Activated CD4-positive, alpha-beta T cell treated with anti-CD3 and anti-CD28 coated beads for 36 hours (primary cell): ENCODE data around the gene HIGD1C. TPM values are rescaled to one million over a fixed set of nuclear protein-coding genes. Genes with fewer than 3 reads are reported as not detected.
"Not testable (repeated sequence)": the region's sequence is repeated elsewhere in the genome, so short reads cannot be mapped to it uniquely, and the experiment has no call there.

ENCODE experiments used
- ATAC-seq: fragments of 200-7000 bp; cut with Tn5 transposase; one replicate; pipeline ENCODE4 v1.10.0; 2021; ENCODE audit warnings: mild to moderate bottlenecking, moderate library complexity
- CTCF ChIA-PET: fragments of 350-600 bp; sonication (Branson Sonifier 250); formaldehyde crosslinking; loops from one replicate; lab custom pipeline; 2021; ENCODE audit warnings: antibody characterized with exemption; lab: Charles Lee
- POLR2A ChIA-PET: fragments of 350-600 bp; sonication (Branson Sonifier 250); formaldehyde crosslinking; loops from one replicate; lab custom pipeline; 2021; ENCODE audit warnings: antibody characterized with exemption, inconsistent platforms; lab: Charles Lee
- DNase-seq: peaks from one replicate; pipeline ENCODE4 v3.0.0-alpha.2; 2020
- H3K27ac Mint-ChIP-seq: one replicate; pipeline ENCODE4 v1.8.0; 2021; ENCODE audit warnings: mixed read lengths
- H3K27me3 Mint-ChIP-seq: one replicate; pipeline ENCODE4 v1.8.0; 2021; ENCODE audit warnings: mixed read lengths
- H3K36me3 Mint-ChIP-seq: one replicate; pipeline ENCODE4 v1.8.0; 2021; ENCODE audit warnings: low read depth, mixed read lengths
- H3K4me1 Mint-ChIP-seq: one replicate; pipeline ENCODE4 v1.8.0; 2021; ENCODE audit warnings: mixed read lengths
- H3K4me3 Mint-ChIP-seq: one replicate; pipeline ENCODE4 v1.8.0; 2021; ENCODE audit warnings: mild to moderate bottlenecking, moderate library complexity, mixed read lengths
- H3K9me3 Mint-ChIP-seq: one replicate; pipeline ENCODE4 v1.8.0; 2021; ENCODE audit warnings: low read depth, mixed read lengths
- intact Hi-C, 2 experiments: fragments of 100-400 bp; cut with DNase I in 1 of 2; cut with micrococcal nuclease in 1 of 2; formaldehyde crosslinking; loops; one replicate each; pipeline versions ENCODE4 v1.14.2 to v1.15.1; 2022 to 2024; cut with DNase I, micrococcal nuclease
- total RNA-seq, 2 experiments: library from RNA; stranded (reverse); gene quantifications; one replicate each; pipeline ENCODE4 v1.2.3, GENCODE V29; 2021

Gene HIGD1C
- total RNA-seq, 2 experiments from 2014 or later: not detected

DNA sequence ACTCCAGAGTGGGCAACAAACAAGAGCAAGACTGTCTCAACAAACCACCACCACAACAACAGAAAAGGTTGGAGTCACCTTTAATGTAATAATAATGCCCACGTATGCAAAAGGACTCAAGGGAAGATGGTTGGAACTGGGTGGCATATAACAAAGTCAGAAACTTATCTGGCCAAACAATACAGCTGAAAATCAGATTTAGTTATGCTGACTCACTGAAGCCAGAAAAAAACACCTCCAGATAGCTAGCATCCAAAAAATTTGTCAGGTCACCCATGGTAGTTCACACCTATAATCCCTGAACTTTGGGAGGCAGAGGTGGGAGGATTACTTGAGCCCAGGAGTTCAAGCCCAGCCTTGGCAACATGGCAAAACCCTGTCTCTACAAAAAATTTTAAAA is 49.5 kb downstream of the HIGD1C start:
- intact Hi-C loops: no loop called here
- Mint-ChIP-seq H3K9me3 (no peaks in the 10 kb centered on the region), H3K4me1 (peaks cover 17% of the 10 kb centered on the region), H3K36me3 (peaks cover 48% of the 10 kb centered on the region), H3K4me3 (no peak overlapping the region), H3K27me3 (no peaks in the 10 kb centered on the region), H3K27ac (no peak overlapping the region)
- POLR2A ChIA-PET: no interaction called here
- CTCF ChIA-PET: interaction anchor here (0.5 to 0.8 kb wide), 2 partner anchors 24 to 88 kb away, joined by 3 read pairs; partner anchors contain the start of gene SLC11A2
- ATAC-seq (no peak), DNase-seq (no peak)

DNA sequence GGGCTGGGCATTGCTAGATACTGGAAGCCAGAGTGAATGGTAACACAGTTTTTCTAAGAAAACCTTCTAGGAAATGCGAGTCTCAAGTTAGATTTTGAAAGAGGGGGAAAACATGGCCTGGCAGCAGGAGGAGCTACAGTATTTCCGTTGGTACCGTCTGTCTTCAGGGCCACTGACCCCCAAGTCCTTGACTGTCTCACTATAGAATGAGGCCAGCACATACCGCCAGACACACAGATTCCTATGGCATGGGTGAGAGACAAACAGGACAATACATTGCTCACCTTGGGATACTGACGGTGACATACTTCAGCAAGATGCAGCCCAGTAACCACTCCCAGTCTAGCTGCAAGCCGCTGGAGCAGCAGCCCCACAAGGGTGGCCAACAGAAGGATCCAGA is 52.2 kb downstream of the HIGD1C start:
- ChIA-PET CTCF (interaction anchor here (1.0 to 1.3 kb wide), 2 partner anchors 28 to 239 kb away, joined by 3 to 4 read pairs; no protein-coding TSS in a partner anchor), POLR2A (interaction anchor here (2.5 kb wide), 1 partner anchor 21 kb away, joined by 6 read pairs; the partner anchor contains the start of gene SLC11A2)
- Mint-ChIP-seq H3K4me3 (no peak overlapping the region), H3K9me3 (no peaks in the 10 kb centered on the region), H3K27me3 (no peaks in the 10 kb centered on the region), H3K27ac (no peak overlapping the region), H3K4me1 (peaks cover 17% of the 10 kb centered on the region), H3K36me3 (peaks cover 48% of the 10 kb centered on the region)
- intact Hi-C loops: no loop called here
- ATAC-seq: no peak
- no peak for DNase-seq

DNA sequence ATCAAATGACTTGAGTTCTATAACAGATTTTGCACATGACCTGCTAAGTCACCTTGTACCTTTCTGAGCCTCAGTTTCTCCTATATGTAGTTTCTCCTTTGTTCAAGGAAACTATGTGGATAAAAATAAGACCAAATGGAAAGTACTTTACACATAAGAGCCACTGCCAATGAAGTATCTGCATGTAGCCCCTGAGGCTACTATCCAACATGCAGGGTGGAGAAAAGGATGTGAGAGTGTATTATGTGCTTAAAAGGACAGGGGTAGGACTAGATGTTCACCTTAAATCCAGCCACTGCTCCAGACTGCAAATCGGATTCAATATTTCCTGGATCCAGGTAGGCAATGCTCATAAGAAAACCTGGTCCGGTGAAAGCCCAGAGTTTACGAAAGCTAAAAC is 52.7 kb downstream of the HIGD1C start:
- Mint-ChIP-seq H3K9me3 (no peaks in the 10 kb centered on the region), H3K4me1 (peaks cover 20% of the 10 kb centered on the region), H3K27ac (no peak overlapping the region), H3K27me3 (no peaks in the 10 kb centered on the region), H3K4me3 (no peak overlapping the region), H3K36me3 (peaks cover 46% of the 10 kb centered on the region)
- no peak for DNase-seq
- ChIA-PET CTCF (no interaction called here), POLR2A (interaction anchor here (2.5 kb wide), 1 partner anchor 20 kb away, joined by 6 read pairs; the partner anchor contains the start of gene SLC11A2)
- intact Hi-C loops: no loop called here
- no peak for ATAC-seq

DNA sequence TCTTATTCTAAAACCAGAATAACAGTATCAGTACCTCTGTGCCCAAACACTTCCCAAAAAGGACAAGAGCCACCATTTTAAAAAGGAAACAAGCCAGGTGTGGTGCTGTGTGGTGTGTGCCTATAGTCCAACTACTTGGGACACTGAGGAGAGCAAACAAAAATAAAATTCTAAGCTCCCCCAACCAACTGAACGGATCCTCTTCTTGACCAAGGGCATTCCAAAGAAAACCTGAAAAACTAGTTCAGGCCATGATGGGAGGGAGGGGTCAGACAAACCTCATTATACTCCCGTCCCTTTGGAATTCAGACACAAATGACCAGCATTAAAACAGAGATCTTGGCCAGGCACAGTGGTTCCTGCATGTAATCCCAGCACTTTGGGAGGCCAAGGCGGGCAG is 53.3 kb downstream of the HIGD1C start:
- intact Hi-C loops: no loop called here
- ATAC-seq (no peak), DNase-seq (no peak)
- ChIA-PET POLR2A (no interaction called here), CTCF (no interaction called here)
- Mint-ChIP-seq H3K4me3 (no peak overlapping the region), H3K27me3 (no peaks in the 10 kb centered on the region), H3K4me1 (peaks cover 20% of the 10 kb centered on the region), H3K27ac (no peak overlapping the region), H3K9me3 (no peaks in the 10 kb centered on the region), H3K36me3 (peaks cover 40% of the 10 kb centered on the region)

DNA sequence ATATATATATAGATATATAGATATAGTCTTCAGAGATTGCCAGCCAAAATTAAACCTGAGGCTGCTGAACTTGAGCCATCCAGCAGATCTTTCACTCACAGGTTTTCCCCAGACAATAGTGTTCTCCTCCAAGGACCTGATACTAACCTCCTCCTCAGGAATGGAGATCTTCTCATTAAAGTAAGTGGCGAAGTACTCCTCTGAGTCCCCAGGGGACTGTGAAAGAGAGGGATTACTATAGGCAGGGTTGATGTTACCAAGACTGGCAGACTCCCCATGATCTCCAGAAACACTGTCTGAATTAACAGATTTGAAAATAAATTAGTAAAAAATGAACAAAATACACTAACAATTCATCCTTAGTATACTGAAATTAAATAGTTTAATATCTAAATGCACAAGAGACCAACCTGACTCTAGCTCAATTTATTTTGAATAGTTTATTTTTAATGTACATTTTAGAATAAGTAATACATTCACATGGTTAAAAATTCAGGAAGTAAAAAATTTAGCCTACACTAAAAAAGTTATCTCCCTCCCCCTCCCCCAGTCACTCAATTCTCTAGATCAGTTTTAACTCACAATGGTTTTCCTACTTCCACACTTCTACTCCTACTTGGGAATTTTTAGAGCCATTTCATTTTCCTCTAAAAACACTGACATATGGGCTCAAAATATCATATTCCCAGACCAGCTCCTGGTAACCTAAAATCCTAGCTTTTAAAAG is 56.1 kb downstream of the HIGD1C start:
- Mint-ChIP-seq H3K27me3 (no peaks in the 10 kb centered on the region), H3K4me3 (peak overlapping the region; percentile 42), H3K4me1 (peaks cover 47% of the 10 kb centered on the region), H3K9me3 (no peaks in the 10 kb centered on the region), H3K27ac (peak overlapping the region; percentile 90), H3K36me3 (peaks cover 32% of the 10 kb centered on the region)
- POLR2A ChIA-PET: interaction anchor here (1.4 kb wide), 1 partner anchor 18 kb away, joined by 5 read pairs; the partner anchor contains the start of gene SLC11A2
- DNase-seq (no peak), ATAC-seq (no peak)
- intact Hi-C loops: loop anchor here in 1 of 2 experiments (1.0 kb wide), 1 partner anchor 16 kb away; no protein-coding TSS in a partner anchor
- CTCF ChIA-PET: interaction anchor here (0.8 to 6.0 kb wide), 6 partner anchors 9 to 341 kb away, joined by 3 to 40 read pairs (median 4); partner anchors contain the start of gene SLC11A2

DNA sequence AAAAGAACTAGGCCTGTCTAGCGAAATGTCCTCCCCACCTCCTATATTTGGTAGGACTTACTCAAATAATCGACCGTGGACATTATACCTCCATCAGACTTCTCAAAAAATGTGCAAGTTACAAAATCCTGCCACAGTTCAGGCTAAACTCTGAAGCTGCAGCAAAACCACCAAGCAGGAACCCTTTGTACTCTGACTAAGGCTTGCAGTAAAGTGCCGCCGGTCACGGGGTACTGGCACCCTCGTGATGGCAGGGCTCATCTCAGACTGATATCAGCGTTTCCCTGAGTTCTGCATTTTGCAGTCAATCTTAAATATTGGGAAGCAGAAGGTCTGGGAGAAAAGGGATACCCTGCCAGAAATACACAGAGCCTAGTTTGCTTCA is 56.7 kb downstream of the HIGD1C start:
- peak; percentile 79 for DNase-seq
- ChIA-PET CTCF (interaction anchor here (0.8 to 6.0 kb wide), 8 partner anchors 10 to 341 kb away, joined by 3 to 40 read pairs (median 4); partner anchors contain the start of gene SLC11A2), POLR2A (interaction anchor here (1.3 to 1.4 kb wide), 2 partner anchors 13 to 18 kb away, joined by 3 to 5 read pairs; partner anchors contain the start of gene SLC11A2)
- peaks cover 48% of the 10 kb centered on the region for H3K4me1 Mint-ChIP-seq
- peaks cover 30% of the 10 kb centered on the region for H3K36me3 Mint-ChIP-seq
- no peaks in the 10 kb centered on the region for H3K27me3 Mint-ChIP-seq
- H3K4me3 Mint-ChIP-seq: peak overlapping the region; percentile 42
- no peaks in the 10 kb centered on the region for H3K9me3 Mint-ChIP-seq
- intact Hi-C loops: loop anchor here in 1 of 2 experiments (1.0 kb wide), 1 partner anchor 15 kb away; no protein-coding TSS in a partner anchor
- ATAC-seq: peak; percentile 92
- peak overlapping the region; percentile 90 for H3K27ac Mint-ChIP-seq

DNA sequence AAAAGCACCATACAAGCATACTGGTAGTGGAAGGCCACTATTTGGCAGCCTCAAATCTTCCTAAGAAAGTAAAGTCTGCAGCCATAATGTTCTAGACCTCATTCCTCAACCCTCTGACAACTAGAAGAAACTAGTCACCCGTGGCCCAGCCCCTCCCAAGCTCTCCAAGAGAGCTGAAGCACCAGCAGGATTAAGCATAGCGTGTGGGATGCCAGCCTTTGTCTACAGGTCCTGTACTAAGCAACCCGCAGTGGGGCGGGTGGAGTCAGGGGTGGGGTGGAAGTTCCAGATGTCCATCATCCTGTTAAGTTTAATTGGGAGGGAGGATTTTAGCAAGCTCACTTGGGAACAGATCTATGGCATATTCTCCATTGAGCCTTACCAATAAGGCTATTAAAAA is 59.6 kb downstream of the HIGD1C start:
- Mint-ChIP-seq H3K36me3 (peaks cover 12% of the 10 kb centered on the region), H3K9me3 (no peaks in the 10 kb centered on the region), H3K4me3 (no peak overlapping the region), H3K4me1 (peaks cover 48% of the 10 kb centered on the region), H3K27me3 (no peaks in the 10 kb centered on the region), H3K27ac (peak overlapping the region; percentile 42)
- POLR2A ChIA-PET: no interaction called here
- intact Hi-C loops: loop anchor here in 1 of 2 experiments (1.0 kb wide), 1 partner anchor 12 kb away; no protein-coding TSS in a partner anchor
- CTCF ChIA-PET: interaction anchor here (0.6 to 6.0 kb wide), 3 partner anchors 12 to 1433 kb away, joined by 3 to 40 read pairs (median 4); partner anchors contain the start of gene SLC11A2
- ATAC-seq: no peak
- peak; percentile 18 for DNase-seq

DNA sequence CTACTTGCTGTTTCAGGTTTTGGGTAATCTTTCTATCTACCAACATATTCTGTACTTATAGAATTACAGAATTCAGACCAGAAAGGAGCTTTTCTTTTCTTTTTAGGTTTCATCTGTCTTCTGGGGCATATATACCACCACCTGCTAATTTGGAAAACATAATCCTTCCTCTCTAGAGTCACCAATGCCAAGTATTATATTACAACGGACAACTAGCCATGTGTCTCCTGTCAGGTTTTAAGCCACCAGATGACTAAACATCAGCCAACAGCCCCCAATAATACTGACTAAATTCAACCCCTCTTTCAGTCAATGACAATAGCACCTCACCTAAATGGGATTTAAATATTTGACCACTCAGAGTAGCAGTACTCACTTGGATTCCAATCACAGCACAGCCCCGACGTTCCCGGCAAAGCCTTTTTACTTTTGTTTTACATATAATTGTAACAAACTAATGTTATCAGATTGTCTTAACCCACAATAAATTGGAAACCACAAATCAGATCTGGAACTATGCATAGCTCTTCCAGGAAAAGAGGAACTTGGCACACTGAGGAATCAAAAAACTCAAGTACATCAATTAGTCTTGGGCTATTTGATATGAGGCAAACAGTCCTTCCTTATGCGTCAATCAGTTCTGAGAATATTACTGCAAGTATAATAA is 60.4 kb downstream of the HIGD1C start:
- Mint-ChIP-seq H3K27ac (peak overlapping the region; percentile 35), H3K27me3 (no peaks in the 10 kb centered on the region), H3K4me3 (no peak overlapping the region), H3K4me1 (peaks cover 52% of the 10 kb centered on the region), H3K36me3 (peaks cover 11% of the 10 kb centered on the region), H3K9me3 (no peaks in the 10 kb centered on the region)
- DNase-seq (no peak), ATAC-seq (no peak)
- CTCF ChIA-PET: interaction anchor here (1.6 to 6.0 kb wide), 2 partner anchors 11 to 245 kb away, joined by 5 to 40 read pairs; partner anchors contain the start of gene SLC11A2
- intact Hi-C loops: no loop called here
- POLR2A ChIA-PET: interaction anchor here (0.8 kb wide), 1 partner anchor 12 kb away, joined by 4 read pairs; no protein-coding TSS in a partner anchor

DNA sequence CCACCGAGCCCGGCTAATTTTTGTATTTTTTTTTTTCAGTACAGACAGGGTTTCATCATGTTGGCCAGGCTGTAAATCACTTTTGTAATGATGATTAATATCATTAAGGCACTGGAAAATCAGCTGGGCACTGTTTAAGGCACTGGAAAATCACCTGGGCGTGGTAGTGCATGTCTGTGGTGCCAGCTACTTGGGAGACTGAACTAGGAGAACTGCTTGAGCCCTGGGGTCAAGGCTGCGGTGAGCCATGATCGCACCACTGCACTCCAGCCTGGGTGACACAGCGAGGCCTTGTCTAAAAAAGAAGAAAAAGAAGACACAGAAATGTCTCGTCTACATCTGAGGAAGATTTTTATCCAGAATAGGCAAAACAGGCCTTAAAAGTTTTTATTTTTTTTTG is 61.1 kb downstream of the HIGD1C start:
- Mint-ChIP-seq H3K36me3 (peaks cover 7% of the 10 kb centered on the region), H3K4me1 (peaks cover 54% of the 10 kb centered on the region), H3K27me3 (no peaks in the 10 kb centered on the region), H3K27ac (peak overlapping the region; percentile 8), H3K4me3 (no peak overlapping the region), H3K9me3 (no peaks in the 10 kb centered on the region)
- ChIA-PET CTCF (interaction anchor here (1.6 to 6.0 kb wide), 2 partner anchors 10 to 246 kb away, joined by 5 to 40 read pairs; partner anchors contain the start of gene SLC11A2), POLR2A (interaction anchor here (0.8 kb wide), 1 partner anchor 12 kb away, joined by 4 read pairs; no protein-coding TSS in a partner anchor)
- intact Hi-C loops: no loop called here
- no peak for ATAC-seq
- no peak for DNase-seq

DNA sequence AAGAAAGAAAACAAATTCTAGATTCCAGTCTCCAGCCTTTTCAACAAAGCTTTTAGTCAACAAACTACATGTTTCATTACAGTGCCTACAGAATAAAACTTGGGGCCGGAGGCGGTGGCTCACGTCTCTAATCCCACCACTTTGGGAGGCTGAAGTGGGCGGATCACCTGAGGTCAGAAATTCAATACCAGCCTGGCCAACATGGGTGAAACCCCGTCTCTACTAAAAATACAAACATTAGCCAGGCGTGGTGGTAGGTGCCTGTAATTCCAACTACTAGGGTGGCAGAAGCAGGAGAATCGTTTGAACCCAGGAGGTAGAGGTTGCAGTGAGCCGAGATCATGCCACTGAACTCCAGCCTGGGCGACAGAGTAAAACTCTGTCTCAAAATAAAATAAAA is 62.1 kb downstream of the HIGD1C start:
- not testable (repeated sequence) for H3K4me3 Mint-ChIP-seq, ATAC-seq
- CTCF ChIA-PET: interaction anchor here (1.0 to 6.0 kb wide), 2 partner anchors 9 to 15 kb away, joined by 4 to 40 read pairs; partner anchors contain the start of gene SLC11A2

DNA sequence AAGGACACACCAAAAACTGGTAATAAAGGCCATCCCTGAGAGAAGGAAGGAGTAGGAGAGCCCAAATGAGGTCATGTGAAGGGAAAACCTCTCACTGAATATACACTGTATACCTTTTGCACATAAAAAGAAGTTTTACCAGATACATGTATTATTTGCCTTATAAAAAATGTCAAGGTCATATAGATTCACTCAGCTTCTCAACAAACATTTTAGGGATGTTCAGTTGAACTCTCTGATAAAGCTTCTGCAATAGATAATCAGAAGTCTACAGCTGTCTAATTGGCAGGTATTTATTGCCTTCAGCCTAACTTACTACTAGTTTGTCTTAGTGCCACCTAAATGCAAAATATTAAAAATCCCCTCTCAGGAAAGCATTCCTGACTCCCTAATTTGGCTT is 65.1 kb downstream of the HIGD1C start:
- no peak for DNase-seq
- intact Hi-C loops: no loop called here
- Mint-ChIP-seq H3K4me1 (peaks cover 51% of the 10 kb centered on the region), H3K27ac (no peak overlapping the region), H3K4me3 (no peak overlapping the region), H3K27me3 (no peaks in the 10 kb centered on the region), H3K36me3 (peaks cover 15% of the 10 kb centered on the region), H3K9me3 (no peaks in the 10 kb centered on the region)
- ChIA-PET POLR2A (interaction anchor here (0.6 kb wide), 1 partner anchor 9 kb away, joined by 3 read pairs; the partner anchor contains the start of gene SLC11A2), CTCF (interaction anchor here (0.6 kb wide), 1 partner anchor 362 kb away, joined by 3 read pairs; no protein-coding TSS in a partner anchor)
- no peak for ATAC-seq

More for the DNA sequence above, 62.1 kb downstream of the HIGD1C start:
- DNase-seq, H3K27me3 Mint-ChIP-seq, H3K9me3 Mint-ChIP-seq, POLR2A ChIA-PET, H3K27ac Mint-ChIP-seq, H3K36me3 Mint-ChIP-seq, intact Hi-C loops: not testable (repeated sequence)
- H3K4me1 Mint-ChIP-seq: peaks cover 49% of the 10 kb centered on the region
